ENCODE results near the gene BRD1. TPM values are rescaled to one million over a fixed set of nuclear protein-coding genes. Genes with fewer than 3 reads are reported as not detected.

Gene BRD1
- total RNA-seq, 1 experiment from 2014 or later = 31.3 TPM

DNA sequence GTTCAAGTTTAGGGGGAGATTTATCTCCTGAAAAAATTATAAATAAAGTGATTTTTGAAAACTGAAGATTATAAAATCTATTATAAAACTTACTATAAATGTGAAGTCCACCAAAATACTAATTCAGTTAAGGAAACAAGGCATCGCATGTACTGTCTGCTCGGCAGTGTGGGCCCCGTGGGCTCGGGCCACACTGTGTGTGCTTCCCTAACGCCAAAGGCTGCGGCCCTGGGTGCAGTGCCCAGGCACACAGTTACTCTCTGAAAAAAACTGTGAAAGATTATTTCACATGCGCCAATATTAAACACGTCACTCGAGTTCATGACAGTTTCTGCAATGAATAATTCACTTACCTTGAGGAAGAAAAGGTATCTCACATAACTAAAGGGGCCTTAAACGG lies 39.8 kb downstream of the BRD1 start:
- no peak overlapping the region for H3K27ac ChIP-seq (ENCODE audit: low read depth, low read length)
- intact Hi-C loops (cut with micrococcal nuclease) = no loop called here
- peaks cover 23 to 34% of the 10 kb centered on the region in 2 experiments for H3K36me3 ChIP-seq (ENCODE audit: control insufficient read depth in 1 of 2, insufficient read depth in 2 of 2, low read length in 2 of 2)
- no peaks in the 10 kb centered on the region for H3K9me3 ChIP-seq (ENCODE audit: control insufficient read depth in 1 of 2, insufficient read depth in 1 of 2, low read depth in 1 of 2, low read length in 2 of 2)
- H2AFZ ChIP-seq (ENCODE audit: low read depth, low read length, poor library complexity, severe bottlenecking) = no peak overlapping the region
- no TSS peak for BruUV-seq (replicated peaks)
- no peaks in the 10 kb centered on the region for H4K20me1 ChIP-seq (ENCODE audit: insufficient read depth)
- no peak overlapping the region for H3K9ac ChIP-seq (ENCODE audit: low read length)
- POLR2A ChIA-PET = no interaction called here
- CTCF ChIA-PET = no interaction called here
- H3K4me1 ChIP-seq (ENCODE audit: control insufficient read depth in 1 of 2, insufficient read depth in 2 of 2, low read length in 2 of 2) = no peaks in the 10 kb centered on the region
- H3K4me3 ChIP-seq (replicated peaks in 1 of 2; ENCODE audit: low read depth in 1 of 2, low read length in 2 of 2) = no peak overlapping the region
- no peaks in the 10 kb centered on the region for H3K27me3 ChIP-seq (ENCODE audit: insufficient read depth, low read length)
- no peaks in the 10 kb centered on the region for H3K9me2 ChIP-seq (ENCODE audit: insufficient read depth)
- ATAC-seq = no peak
- H3K4me2 ChIP-seq (ENCODE audit: low read length) = no peak overlapping the region
- RAD21 ChIA-PET (ENCODE audit: low non-redundant PET in 1 of 2, low total read pairs in 2 of 2, uncharacterized antibody in 2 of 2, unreplicated experiment in 2 of 2) = no interaction called here
- no peak for TF ChIP-seq EGR1 (IDR thresholded peaks at IDR 0.05; ENCODE audit: low read depth)
- TF ChIP-seq TCF7L2 (IDR thresholded peaks at IDR 0.05; ENCODE audit: borderline replicate concordance, extremely low read depth, insufficient read depth, insufficient read length) = no peak
- no peak for TF ChIP-seq POLR2AphosphoS5 (IDR thresholded peaks at IDR 0.05; ENCODE audit: low read depth, low read length)
- TF ChIP-seq, protein P1, sequence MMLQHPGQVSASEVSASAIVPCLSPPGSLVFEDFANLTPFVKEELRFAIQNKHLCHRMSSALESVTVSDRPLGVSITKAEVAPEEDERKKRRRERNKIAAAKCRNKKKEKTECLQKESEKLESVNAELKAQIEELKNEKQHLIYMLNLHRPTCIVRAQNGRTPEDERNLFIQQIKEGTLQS (IDR thresholded peaks at IDR 0.05) = no peak
- no peak for TF ChIP-seq SP1 (IDR thresholded peaks at IDR 0.05; ENCODE audit: low read depth)
- TF ChIP-seq EZH2phosphoT487 (IDR thresholded peaks at IDR 0.05; ENCODE audit: borderline replicate concordance) = no peak
- TF ChIP-seq EZH2 (IDR thresholded peaks at IDR 0.05) = no peak
- TF ChIP-seq, protein P2, sequence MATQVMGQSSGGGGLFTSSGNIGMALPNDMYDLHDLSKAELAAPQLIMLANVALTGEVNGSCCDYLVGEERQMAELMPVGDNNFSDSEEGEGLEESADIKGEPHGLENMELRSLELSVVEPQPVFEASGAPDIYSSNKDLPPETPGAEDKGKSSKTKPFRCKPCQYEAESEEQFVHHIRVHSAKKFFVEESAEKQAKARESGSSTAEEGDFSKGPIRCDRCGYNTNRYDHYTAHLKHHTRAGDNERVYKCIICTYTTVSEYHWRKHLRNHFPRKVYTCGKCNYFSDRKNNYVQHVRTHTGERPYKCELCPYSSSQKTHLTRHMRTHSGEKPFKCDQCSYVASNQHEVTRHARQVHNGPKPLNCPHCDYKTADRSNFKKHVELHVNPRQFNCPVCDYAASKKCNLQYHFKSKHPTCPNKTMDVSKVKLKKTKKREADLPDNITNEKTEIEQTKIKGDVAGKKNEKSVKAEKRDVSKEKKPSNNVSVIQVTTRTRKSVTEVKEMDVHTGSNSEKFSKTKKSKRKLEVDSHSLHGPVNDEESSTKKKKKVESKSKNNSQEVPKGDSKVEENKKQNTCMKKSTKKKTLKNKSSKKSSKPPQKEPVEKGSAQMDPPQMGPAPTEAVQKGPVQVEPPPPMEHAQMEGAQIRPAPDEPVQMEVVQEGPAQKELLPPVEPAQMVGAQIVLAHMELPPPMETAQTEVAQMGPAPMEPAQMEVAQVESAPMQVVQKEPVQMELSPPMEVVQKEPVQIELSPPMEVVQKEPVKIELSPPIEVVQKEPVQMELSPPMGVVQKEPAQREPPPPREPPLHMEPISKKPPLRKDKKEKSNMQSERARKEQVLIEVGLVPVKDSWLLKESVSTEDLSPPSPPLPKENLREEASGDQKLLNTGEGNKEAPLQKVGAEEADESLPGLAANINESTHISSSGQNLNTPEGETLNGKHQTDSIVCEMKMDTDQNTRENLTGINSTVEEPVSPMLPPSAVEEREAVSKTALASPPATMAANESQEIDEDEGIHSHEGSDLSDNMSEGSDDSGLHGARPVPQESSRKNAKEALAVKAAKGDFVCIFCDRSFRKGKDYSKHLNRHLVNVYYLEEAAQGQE (IDR thresholded peaks at IDR 0.05; ENCODE audit: low read depth) = no peak
- TF ChIP-seq POLR2A (IDR thresholded peaks at IDR 0.05; ENCODE audit: borderline replicate concordance, extremely low read depth, insufficient read depth, insufficient read length) = no peak
- TF ChIP-seq SRF (IDR thresholded peaks at IDR 0.05; ENCODE audit: low read depth) = no peak
- TF ChIP-seq, protein P3, sequence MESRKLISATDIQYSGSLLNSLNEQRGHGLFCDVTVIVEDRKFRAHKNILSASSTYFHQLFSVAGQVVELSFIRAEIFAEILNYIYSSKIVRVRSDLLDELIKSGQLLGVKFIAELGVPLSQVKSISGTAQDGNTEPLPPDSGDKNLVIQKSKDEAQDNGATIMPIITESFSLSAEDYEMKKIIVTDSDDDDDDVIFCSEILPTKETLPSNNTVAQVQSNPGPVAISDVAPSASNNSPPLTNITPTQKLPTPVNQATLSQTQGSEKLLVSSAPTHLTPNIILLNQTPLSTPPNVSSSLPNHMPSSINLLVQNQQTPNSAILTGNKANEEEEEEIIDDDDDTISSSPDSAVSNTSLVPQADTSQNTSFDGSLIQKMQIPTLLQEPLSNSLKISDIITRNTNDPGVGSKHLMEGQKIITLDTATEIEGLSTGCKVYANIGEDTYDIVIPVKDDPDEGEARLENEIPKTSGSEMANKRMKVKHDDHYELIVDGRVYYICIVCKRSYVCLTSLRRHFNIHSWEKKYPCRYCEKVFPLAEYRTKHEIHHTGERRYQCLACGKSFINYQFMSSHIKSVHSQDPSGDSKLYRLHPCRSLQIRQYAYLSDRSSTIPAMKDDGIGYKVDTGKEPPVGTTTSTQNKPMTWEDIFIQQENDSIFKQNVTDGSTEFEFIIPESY (IDR thresholded peaks at IDR 0.05; ENCODE audit: extremely low read depth, insufficient replicate concordance, low read length) = no peak
- TF ChIP-seq FOSL1 (IDR thresholded peaks at IDR 0.05; ENCODE audit: low read depth) = no peak
- DNase-seq (ENCODE audit: low read depth, low spot score) = no peak
- H3K79me2 ChIP-seq (ENCODE audit: insufficient read depth, low read length) = peaks cover 81% of the 10 kb centered on the region
